Fibroblast of peridontal ligament (primary cell): ENCODE results near the gene RRP36.
A peak's percentile ranks its signal among the peaks of the same experiment; 100 is the strongest.
"Not testable (repeated sequence)": the region's sequence is repeated elsewhere in the genome, so short reads cannot be mapped to it uniquely, and the experiment has no call there.

ENCODE experiments used
- DNase-seq: peaks from one replicate; pipeline ENCODE4 v3.0.0-alpha.2; 2010; ENCODE audit errors: extremely low read depth

RRP36 gene

GRCh38 chr6:43037706-43038105, 16.3 kb downstream of the RRP36 start:
- DNase-seq, result no peak

GRCh38 chr6:43038727-43039126, 17.3 kb downstream of the RRP36 start:
- DNase-seq, result no peak

- DNase-seq, result no peak
These were observed 19.3 kb downstream of the RRP36 start for GRCh38 chr6:43040542-43041257.

- DNase-seq, result not testable (repeated sequence)
These were observed 20.1 kb downstream of the RRP36 start for GRCh38 chr6:43041475-43041874.

DNA sequence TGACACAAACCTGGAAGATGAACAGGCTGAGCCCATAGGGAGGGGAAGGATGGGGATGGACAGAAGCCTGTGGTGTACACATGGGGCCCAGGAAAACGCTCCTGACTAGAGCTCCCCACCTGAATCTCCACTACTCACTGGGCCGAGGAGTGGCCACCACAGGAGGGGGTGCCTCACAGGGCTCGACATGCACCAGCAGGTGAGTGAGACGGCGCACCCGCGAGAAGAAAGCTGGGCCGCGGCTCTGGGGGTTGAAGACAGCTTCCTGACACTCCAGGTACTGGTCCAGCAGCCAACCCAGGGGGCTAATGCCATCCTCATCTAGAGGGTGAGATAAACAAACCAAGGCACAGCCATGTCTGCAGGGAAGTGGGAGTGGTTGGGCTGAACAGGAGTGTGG, 21.9 kb downstream of the RRP36 start:
- DNase-seq, result no peak

DNA sequence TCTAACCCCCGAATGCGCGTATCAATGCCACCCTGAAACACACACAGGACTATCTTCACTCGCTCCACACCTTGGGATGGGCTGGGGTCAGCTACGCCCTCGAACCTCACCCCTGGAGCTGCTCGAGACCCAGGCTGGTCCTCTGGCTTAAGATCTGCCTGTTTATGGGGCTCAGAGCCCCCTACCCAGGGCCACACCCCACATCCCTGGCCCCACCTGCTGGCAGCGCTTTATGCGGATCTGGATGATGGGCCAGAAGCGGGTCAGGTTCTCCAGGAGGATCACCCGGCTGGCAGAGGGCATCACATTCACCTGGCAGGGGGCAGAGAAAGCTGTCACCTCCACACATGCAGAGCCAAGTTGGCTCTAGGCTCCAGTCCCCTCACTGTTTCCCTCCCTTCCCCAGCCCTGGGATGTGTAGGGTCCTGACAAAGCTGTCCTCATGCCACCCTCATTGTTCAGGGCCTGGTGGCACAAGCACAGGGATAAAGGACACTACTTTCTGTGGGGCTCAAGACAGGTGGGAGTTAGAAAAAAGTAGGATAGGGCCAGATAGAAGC, 24.0 kb downstream of the RRP36 start:
- DNase-seq, result no peak

DNA sequence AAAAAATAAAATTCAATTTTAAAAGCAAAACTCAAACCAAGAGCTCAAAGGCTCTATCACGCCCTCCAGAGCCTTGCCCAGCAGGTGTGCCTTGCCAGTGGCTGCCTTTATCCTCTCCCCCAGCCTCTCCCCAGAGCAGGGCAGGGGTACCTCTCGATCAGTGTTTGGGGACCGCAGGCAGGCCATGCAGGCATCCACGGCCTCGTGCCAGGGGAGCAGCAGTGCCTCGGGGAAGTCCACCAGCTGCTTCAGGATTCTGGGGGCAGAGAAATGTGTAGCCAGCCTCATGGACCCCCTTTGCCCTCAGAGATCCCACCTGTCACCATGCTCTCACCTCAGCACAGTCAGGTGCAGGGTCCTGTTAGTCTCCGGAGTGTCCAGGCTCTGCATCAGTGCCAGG, 26.6 kb downstream of the RRP36 start:
- DNase-seq, result no peak

- no peak for DNase-seq
These were observed 29.6 kb downstream of the RRP36 start for GRCh38 chr6:43050981-43051380.

GRCh38 chr6:43052225-43052841, 30.9 kb downstream of the RRP36 start:
- DNase-seq, result no peak

DNA sequence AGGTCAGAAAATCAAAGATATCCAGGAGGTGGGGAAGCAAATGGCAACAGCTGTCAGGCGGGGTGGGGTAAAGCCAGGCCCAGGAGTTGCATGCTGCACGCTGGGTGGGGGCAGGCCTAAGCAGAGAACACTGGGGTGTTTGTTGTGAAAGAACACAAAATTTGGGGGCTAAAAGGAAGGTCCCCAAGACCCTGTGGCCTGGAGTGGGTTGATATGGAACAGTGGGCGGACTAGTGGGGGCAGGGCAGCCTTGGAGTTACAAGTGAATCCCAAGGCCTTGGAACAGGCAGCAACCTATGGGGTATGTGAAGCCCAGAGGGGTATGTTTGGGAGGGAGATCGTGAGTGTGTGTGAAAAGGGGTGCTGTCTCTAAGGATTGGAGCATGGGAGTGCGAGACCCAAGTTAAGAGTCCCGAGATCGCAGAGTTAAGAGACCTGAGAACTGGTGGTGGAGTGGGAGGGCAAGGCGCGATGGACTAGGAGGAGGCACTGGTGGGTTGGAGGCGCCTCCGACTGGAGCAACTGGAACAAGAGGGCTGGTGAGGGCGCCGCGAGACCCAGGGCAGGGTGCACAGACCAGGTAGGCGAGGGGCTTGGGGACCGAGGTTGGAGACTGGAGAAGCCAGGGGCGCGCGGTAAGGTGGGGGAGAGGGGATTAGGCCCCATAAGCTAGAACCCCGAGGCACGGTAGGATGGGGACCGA, 31.6 kb downstream of the RRP36 start:
- peak; percentile 34 for DNase-seq

- DNase-seq, result peak; percentile 94
These were observed 32.3 kb downstream of the RRP36 start, which contains the start of gene CUL7 for GRCh38 chr6:43053545-43054205. Gene CUL7, minus strand, starts transcription at chr6:43053851. Its CDS starts 1,063 bp downstream, at chr6:43052788.

- DNase-seq, result peak; percentile 33
These were observed 33.0 kb downstream of the RRP36 start for GRCh38 chr6:43054206-43054943.

DNA sequence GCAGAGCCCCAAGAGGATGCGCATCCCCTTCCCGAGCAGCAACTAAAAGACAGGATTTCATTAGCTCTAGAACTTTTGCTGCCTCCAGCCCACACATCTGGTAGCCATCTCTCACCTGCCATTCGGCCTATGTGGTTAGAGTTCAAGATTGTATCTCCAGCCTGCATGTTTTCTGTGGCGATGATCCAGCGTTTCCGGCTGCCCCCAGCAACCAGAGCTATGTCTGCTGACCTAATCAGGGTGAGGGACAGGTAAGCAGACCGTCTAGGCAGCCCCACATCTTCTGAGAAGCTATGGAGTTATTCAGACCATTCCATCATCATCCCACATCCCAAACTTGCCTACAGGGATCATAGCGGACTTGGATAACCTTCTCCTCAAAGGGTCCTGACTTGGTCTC, 34.5 kb downstream of the RRP36 start:
- DNase-seq, result no peak

- DNase-seq, result no peak
These were observed 37.1 kb downstream of the RRP36 start for GRCh38 chr6:43058531-43058930.

GRCh38 chr6:43059168-43060033, 38.0 kb downstream of the RRP36 start, which contains the start of the genes KLC4 and MRPL2:
Gene KLC4, plus strand, starts transcription at chr6:43059631. Its CDS starts 1,705 bp downstream, at chr6:43061336.
Gene MRPL2, minus strand, starts transcription at chr6:43059434. Its CDS starts 53 bp downstream, at chr6:43059381.
- peak; percentile 98 for DNase-seq

DNA sequence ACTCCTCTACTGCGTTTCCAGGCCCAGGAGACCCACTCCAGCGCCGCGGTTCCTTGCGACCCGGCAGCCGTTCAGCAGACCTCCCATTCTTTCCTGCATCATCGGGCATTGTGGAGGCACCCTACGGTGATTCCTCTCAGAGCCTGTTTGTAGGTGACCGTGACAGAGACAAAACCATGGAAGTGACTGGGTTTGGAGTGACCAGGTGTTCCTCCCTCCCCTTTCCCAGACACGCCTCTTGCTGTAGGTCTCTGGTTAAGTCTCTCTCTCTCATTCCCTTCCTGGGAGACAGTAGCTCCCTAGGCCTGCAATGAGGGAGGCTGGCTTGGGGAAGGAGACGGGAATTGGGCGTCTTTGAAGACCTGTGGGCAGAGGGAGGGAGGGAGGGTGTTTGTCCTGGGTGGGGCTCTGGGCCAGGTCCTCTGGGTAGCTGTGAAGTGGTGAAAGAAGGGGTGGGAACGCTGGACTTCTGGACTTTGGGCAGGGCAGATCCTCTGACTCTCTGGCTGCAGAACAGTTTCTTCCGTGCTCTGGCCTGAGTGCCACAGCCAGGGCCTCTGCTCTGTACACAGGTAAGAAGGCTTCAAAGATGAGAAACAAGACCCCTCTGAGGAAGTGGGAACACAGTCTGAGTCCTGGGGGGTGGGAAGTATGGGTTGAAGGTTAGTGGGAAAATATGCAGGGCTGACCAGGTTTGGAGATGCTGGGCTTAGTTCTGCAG, 38.8 kb downstream of the RRP36 start:
- peak; percentile 3 for DNase-seq

DNA sequence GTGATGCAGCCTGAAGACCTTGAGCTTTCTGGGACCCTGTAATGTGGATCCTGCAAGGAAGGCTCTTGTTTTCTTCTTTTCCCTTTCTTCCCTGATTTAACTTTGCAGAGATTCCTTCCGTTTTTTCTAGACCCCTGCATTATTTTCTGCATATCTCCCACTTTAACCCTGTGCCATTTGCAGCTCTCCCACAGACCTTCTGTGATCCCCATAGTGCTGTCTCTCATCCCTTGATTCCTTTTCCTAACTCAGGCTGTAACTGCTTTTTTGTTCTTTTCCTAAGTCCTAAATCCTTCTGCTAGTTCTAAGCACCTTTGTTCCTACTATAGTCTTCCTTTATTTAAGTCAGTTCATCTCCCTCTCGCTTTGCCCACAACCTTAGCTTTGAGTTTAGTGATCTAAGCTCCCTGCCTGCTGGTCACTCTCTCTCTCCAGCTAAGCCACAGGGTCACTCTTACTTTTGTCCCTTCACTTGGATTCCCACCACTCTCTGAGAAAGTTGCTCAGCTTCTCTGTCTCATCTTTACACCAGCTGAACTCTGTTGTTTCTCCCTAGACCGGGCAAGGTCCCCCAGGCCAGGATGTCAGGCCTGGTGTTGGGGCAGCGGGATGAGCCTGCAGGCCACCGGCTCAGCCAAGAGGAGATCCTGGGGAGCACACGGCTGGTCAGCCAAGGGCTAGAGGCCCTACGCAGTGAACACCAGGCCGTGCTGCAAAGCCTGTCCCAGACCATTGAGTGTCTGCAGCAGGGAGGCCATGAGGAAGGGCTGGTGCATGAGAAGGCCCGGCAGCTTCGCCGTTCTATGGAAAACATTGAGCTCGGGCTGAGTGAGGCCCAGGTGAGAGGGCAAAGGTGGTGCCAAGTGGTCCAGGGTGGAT, 39.6 kb downstream of the RRP36 start:
- DNase-seq, result no peak

DNA sequence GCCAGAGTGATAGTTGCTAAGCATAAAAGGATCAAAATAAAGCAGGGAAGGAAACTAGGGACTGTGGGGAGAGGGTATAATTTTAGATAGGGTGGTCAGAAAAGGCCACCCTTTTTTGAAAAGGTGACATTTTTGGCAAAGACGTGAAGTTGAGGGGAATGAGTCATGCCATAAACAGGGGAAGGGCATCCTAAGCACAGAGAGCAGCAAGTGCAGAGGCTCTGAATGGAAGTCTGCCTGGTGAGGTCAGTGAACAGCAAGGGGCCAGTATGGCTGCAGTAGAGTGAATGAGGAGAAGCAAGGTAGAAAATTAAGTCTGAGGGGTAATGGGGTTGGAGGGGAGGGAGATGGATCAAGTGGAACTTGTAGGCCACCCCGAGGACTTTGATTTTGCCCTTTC, 40.4 kb downstream of the RRP36 start:
- DNase-seq, result no peak
